ENCODE data around the gene ORC3. TPM values are rescaled to one million over a fixed set of nuclear protein-coding genes. Genes with fewer than 3 reads are reported as not detected.

Gene ORC3
- total and polyA plus RNA-seq, 2 experiments from 2014 or later, result 32.4 to 35.3 TPM

DNA sequence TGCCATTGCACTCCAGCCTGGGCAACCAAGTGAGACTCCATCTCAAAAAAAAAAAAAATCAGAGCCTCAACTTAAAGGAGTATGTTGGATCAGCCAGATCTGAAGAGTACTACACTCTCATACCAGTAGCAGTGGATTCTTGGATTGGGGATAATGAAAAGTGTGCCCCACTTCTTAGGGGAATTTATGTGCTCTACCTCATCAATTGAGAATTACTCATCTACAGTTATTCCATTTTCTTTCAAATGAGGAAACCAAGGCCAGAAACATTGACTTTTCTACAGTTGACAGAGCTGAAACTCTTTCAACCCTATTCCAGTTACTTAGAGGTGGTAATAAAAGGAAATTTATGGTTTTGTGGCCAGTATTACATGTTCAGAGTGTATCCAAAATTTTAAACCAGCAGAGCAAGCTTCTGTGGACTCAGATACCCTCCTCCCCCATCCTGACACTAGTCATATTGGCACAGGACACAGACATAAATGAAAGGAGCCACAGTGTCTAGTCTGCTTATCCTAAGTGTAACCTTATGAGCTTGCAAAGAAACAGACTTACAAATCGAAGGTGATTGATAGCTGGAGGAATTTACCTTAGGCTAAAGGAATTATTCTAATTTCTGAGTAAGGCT is 51.2 kb downstream of the ORC3 start:
- H3K4me2 ChIP-seq (ENCODE audit: unreplicated experiment), result no peak overlapping the region
- 0 out of 2 replicates have a peak, but pooled peaks cover 11% of the 10 kb centered on the region for H3K36me3 ChIP-seq (ENCODE audit: low read depth)
- DNase-seq, result peak; percentile 47
- H3K27ac ChIP-seq, result no peak overlapping the region
- no peaks in the 10 kb centered on the region for H3K9me3 ChIP-seq (ENCODE audit: low read depth)
- peaks cover 9% of the 10 kb centered on the region for H3K4me1 ChIP-seq (ENCODE audit: insufficient read depth)
- H3F3A ChIP-seq (ENCODE audit: insufficient read depth), result no peaks in the 10 kb centered on the region
- WGBS, 2 experiments (ENCODE audit: low coverage in 1 of 2, low lambda C conversion rate in 2 of 2, missing lambda C conversion rate in 2 of 2), result 58 to 90% methylated on average over 1 of the region's 1 CpG
- TF ChIP-seq EZH2 (IDR thresholded peaks at IDR 0.05; ENCODE audit: insufficient read depth, poor library complexity, severe bottlenecking) (no peak), EZH2phosphoT487 (IDR thresholded peaks at IDR 0.05; ENCODE audit: insufficient read depth, low read depth) (no peak)
- H2AFZ ChIP-seq, result no peak overlapping the region
- no peaks in the 10 kb centered on the region for H3K79me2 ChIP-seq (ENCODE audit: insufficient read depth)
- no peak overlapping the region for H3K9ac ChIP-seq
- in situ Hi-C loops (cut with MboI), result no loop called here
- H4K20me1 ChIP-seq (ENCODE audit: insufficient read depth), result no peaks in the 10 kb centered on the region
- H3K4me3 ChIP-seq, result no peak overlapping the region
- H3K9me2 ChIP-seq (ENCODE audit: insufficient read depth), result no peaks in the 10 kb centered on the region
- H3K27me3 ChIP-seq (replicated peaks; ENCODE audit: insufficient read depth), result no peaks in the 10 kb centered on the region

DNA sequence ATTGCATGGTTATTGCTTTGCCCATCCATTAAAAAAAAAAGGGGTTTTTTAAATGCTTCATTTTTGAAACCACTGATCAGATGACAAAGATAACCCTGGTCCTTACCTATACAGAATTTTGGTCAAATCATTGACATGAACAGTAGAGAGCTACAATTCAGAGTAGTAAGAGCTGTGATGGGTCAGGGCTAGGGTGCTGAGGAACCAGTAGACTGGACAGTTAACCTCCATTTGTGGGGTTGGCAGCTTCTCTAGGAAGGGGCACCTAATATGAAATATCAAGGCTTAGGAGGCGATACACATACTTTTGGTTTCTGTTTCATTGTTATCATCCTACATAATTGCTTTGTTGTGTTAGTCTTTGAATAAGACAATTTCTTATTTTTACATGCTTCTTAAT is 55.1 kb downstream of the ORC3 start:
- Histone ChIP-seq H3K9me2 (ENCODE audit: insufficient read depth) (no peaks in the 10 kb centered on the region), H2AFZ (no peak overlapping the region), H3K4me3 (no peak overlapping the region), H3K9me3 (ENCODE audit: low read depth) (no peaks in the 10 kb centered on the region), H3K27ac (no peak overlapping the region), H3K27me3 (replicated peaks; ENCODE audit: insufficient read depth) (no peaks in the 10 kb centered on the region), H3K9ac (no peak overlapping the region), H3K4me1 (ENCODE audit: insufficient read depth) (peaks cover 9% of the 10 kb centered on the region), H3F3A (ENCODE audit: insufficient read depth) (no peaks in the 10 kb centered on the region), H3K79me2 (ENCODE audit: insufficient read depth) (no peaks in the 10 kb centered on the region), H3K4me2 (ENCODE audit: unreplicated experiment) (no peak overlapping the region), H4K20me1 (ENCODE audit: insufficient read depth) (no peaks in the 10 kb centered on the region), H3K36me3 (ENCODE audit: low read depth) (no peaks in the 10 kb centered on the region; the same call in 1 of the 2 replicates)
- no peak for DNase-seq
- in situ Hi-C loops (cut with MboI), result no loop called here
- WGBS, 2 experiments (ENCODE audit: low coverage in 1 of 2, low lambda C conversion rate in 2 of 2, missing lambda C conversion rate in 2 of 2), result 100% methylated on average over 1 of the region's 1 CpG
- TF ChIP-seq EZH2phosphoT487 (IDR thresholded peaks at IDR 0.05; ENCODE audit: insufficient read depth, low read depth) (no peak), EZH2 (IDR thresholded peaks at IDR 0.05; ENCODE audit: insufficient read depth, poor library complexity, severe bottlenecking) (no peak)

GRCh38 chr6:87653074-87653962 is 63.4 kb downstream of the ORC3 start:
- no peaks in the 10 kb centered on the region for H4K20me1 ChIP-seq (ENCODE audit: insufficient read depth)
- no peak overlapping the region for H2AFZ ChIP-seq
- no peak overlapping the region for H3K4me3 ChIP-seq
- no peak overlapping the region for H3K27ac ChIP-seq
- H3K4me2 ChIP-seq (ENCODE audit: unreplicated experiment), result no peak overlapping the region
- peaks cover 6% of the 10 kb centered on the region for H3K36me3 ChIP-seq (ENCODE audit: low read depth)
- no peaks in the 10 kb centered on the region for H3K9me3 ChIP-seq (ENCODE audit: low read depth)
- no peak for DNase-seq
- 63 to 71% methylated on average over 3 of the region's 3 CpGs for WGBS, 2 experiments (ENCODE audit: low coverage in 1 of 2, low lambda C conversion rate in 2 of 2, missing lambda C conversion rate in 2 of 2)
- in situ Hi-C loops (cut with MboI), result no loop called here
- H3K9me2 ChIP-seq (ENCODE audit: insufficient read depth), result no peaks in the 10 kb centered on the region
- TF ChIP-seq EZH2phosphoT487 (IDR thresholded peaks at IDR 0.05; ENCODE audit: insufficient read depth, low read depth) (no peak), EZH2 (IDR thresholded peaks at IDR 0.05; ENCODE audit: insufficient read depth, poor library complexity, severe bottlenecking) (no peak)
- no peaks in the 10 kb centered on the region for H3K27me3 ChIP-seq (replicated peaks; ENCODE audit: insufficient read depth)
- H3K79me2 ChIP-seq (ENCODE audit: insufficient read depth), result no peaks in the 10 kb centered on the region
- no peak overlapping the region for H3K9ac ChIP-seq
- no peaks in the 10 kb centered on the region for H3F3A ChIP-seq (ENCODE audit: insufficient read depth)
- peaks cover 4% of the 10 kb centered on the region; the same call in 1 of the 2 replicates for H3K4me1 ChIP-seq (ENCODE audit: insufficient read depth)

DNA sequence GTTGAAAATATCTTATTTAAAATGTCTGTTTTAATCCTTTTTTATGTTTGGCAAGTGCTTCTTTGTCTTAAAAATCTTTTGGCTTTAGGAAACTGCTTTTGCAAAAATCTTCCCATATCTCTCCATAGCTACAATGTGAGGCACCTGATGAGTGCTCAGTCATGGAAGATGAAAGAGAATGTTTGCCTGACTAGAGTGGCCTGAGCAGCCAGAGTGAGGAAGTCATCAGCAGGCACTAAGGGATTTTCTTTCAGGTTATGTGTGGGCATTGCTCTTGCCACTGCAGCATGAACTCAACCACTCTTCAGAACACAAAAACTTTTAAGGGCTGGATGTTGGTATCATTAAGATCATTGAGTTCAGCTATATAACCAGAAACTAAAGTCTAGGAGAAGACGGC is 64.2 kb downstream of the ORC3 start:
- H3K4me2 ChIP-seq (ENCODE audit: unreplicated experiment), result no peak overlapping the region
- H2AFZ ChIP-seq, result no peak overlapping the region
- DNase-seq, result no peak
- no peaks in the 10 kb centered on the region for H3K9me2 ChIP-seq (ENCODE audit: insufficient read depth)
- TF ChIP-seq EZH2phosphoT487 (IDR thresholded peaks at IDR 0.05; ENCODE audit: insufficient read depth, low read depth) (no peak), EZH2 (IDR thresholded peaks at IDR 0.05; ENCODE audit: insufficient read depth, poor library complexity, severe bottlenecking) (no peak)
- H3K27ac ChIP-seq, result no peak overlapping the region
- H4K20me1 ChIP-seq (ENCODE audit: insufficient read depth), result no peaks in the 10 kb centered on the region
- 97 to 100% methylated on average over 1 of the region's 1 CpG for WGBS, 2 experiments (ENCODE audit: low coverage in 1 of 2, low lambda C conversion rate in 2 of 2, missing lambda C conversion rate in 2 of 2)
- H3K9ac ChIP-seq, result no peak overlapping the region
- H3K79me2 ChIP-seq (ENCODE audit: insufficient read depth), result no peaks in the 10 kb centered on the region
- in situ Hi-C loops (cut with MboI), result no loop called here
- H3K9me3 ChIP-seq (ENCODE audit: low read depth), result no peaks in the 10 kb centered on the region
- peaks cover 5% of the 10 kb centered on the region; the same call in 1 of the 2 replicates for H3K4me1 ChIP-seq (ENCODE audit: insufficient read depth)
- H3F3A ChIP-seq (ENCODE audit: insufficient read depth), result peaks cover 2% of the 10 kb centered on the region; the same call in 1 of the 2 replicates
- H3K27me3 ChIP-seq (replicated peaks; ENCODE audit: insufficient read depth), result no peaks in the 10 kb centered on the region
- no peak overlapping the region for H3K4me3 ChIP-seq
- peaks cover 6% of the 10 kb centered on the region; the same call in 1 of the 2 replicates for H3K36me3 ChIP-seq (ENCODE audit: low read depth)

Data from GM23248 (cell line).